GF-D8 (cell line): Measurements from ENCODE around the gene MTCL1.

Source experiments
- DNase-seq: peaks from one replicate; lab custom pipeline; 2025; lab: John Stamatoyannopoulos, UW

The MTCL1 gene

DNA sequence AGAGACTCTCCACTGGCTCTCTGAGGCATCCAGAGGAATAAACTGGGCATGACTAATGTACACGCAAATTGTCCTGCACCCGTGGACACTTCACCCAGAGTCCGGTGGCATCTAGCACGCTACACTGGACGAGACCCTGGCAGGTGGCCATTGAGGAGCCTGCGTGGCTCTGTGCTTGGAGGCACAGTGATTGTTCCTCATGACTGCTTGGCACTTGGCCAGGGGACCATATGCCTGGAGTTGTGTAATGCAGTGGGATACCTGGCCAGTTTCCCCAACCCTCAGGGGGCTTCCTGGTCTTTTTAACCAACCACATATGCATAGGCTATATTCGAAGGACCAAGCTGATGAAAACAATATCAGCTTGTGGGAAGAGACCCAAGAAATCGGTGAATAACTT is 66.6 kb downstream of the MTCL1 start:
- no peak for DNase-seq

DNA sequence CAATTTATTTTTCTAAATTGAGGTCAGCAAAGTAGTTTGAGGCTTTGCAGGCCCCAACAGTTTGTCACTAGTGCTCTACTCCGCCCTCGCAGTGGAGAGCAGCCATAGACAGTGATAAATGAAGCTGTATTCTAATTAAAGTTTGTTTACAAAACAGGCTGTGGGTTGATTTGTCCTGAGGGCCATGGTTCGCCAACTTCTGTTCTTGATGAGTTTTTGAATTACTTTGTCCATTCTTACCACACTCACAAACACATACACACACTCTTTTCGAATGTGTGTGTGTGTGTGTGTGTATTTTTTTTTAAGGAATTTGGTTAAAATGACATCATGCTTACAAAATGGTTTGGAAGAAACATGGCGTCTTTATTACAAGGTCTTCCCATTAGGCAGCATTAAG is 68.6 kb downstream of the MTCL1 start:
- no peak for DNase-seq

DNA sequence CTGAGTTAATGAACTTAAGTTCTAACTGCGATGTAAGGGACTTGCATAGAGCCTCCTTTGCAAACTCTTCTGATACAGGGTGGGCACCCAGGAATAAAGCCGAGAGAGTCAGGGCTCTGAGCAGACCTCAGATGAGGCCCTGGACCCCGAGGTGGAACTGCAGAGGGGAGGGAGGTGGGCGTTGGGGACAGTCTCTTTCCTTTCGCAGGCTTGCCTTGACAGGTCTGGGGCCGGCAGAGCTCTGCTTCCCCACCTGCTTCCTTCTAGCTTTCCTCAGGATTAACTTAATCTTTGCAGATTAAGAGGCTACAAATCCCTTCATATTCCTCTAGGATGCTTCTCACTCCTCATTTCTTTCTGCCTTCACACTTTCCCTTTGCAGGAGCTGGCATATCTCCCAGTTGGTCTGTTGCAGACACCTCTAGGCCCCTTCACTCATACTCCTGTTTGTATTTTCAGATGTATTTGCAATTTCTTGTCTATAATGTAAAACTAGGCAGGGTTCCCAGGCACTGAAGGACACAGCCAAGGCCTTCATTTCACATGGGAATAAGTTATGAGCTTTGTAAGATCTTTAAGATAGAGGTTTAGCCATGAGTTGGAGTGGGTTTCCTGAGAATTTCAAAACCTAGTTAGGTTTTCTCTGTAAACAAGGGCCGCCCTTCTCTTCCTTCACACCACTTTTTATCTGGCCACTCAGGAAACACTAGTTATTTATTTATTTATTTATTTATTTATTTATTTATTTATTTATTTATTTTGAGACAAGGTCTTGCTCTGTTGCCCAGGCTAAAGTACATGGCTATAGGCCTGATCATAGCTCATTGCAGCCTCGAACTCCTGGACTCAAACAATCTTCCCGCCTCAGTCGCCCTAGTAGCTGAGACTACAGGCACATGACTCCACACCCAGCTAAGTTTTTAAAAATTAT is 70.9 kb downstream of the MTCL1 start:
- DNase-seq = no peak

DNA sequence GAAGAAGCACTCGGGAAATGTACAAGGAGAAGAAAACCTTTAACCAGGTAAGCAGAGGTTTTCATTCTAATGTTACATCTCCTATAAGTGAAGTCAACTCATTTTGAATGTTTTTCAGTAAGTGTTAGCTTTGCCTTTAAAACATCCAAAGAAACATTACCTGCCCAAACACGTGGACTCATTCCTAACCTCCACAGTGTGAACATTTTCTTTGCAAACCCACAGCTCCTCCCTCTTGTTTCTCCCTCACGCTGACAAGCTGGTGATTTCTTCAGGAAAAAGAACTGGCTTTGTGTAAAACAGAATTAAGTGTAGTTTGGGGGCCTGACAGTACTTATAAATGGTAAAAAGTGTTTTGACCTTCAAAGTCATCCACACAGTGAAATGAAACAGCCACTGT is 72.5 kb downstream of the MTCL1 start:
- no peak for DNase-seq

DNA sequence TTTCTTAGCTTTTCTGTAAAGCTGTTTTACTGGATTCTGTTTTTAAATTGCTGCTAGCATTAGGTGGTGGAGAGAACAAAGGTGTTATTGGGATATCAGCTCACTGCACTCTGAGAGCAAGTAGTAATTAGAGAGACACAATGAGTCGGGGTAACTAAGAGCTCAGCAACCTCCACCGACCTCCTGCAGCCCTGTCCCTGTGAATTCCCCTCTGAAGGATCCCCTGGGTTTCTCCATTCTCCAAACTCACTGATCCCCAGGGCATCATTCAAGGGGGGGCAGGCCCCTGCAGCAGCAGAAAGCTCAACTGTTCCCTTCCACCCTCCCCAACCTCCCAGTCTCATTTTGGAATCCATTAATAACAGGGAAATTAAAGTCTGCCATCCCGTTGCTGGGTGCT is 73.0 kb downstream of the MTCL1 start:
- no peak for DNase-seq

DNA sequence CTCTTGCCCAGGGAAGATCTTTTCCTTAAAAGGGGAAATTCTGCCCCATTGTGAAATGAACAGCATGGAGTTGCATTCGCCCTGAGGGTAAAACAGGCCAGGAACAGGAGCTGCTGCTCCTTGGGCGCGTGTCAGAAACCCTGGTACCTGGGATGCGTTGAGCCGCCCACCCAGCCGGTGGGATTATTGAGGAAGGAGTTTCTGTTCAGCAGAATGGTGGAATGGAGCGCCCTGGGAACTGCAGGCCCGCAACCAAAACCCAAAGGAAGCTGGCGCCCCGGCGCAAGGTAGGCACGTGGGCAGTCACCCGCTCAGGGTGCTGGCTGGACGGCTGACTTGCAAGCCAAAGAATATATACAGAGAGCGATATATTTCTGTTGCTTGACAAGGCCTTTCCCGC is 73.5 kb downstream of the MTCL1 start:
- no peak for DNase-seq

DNA sequence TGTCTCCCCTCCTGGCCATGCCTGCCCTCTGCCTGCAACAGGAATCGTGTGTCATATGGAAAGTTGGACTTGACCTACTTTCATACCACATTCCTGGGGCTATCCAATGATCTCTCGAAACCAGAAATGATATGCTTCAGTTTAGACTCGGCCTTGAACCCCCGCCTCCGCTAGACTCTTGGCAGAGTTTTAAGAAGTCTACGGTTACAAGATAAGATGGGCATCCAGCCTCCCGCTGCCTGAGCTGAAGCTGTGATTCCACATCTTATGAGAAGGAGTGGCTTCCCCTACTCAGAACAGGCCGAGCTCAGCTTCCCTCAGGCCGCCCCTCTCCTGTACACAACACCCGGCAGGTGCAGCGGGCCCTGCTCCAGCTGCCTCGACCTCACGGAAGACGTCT is 73.9 kb downstream of the MTCL1 start:
- DNase-seq = no peak

DNA sequence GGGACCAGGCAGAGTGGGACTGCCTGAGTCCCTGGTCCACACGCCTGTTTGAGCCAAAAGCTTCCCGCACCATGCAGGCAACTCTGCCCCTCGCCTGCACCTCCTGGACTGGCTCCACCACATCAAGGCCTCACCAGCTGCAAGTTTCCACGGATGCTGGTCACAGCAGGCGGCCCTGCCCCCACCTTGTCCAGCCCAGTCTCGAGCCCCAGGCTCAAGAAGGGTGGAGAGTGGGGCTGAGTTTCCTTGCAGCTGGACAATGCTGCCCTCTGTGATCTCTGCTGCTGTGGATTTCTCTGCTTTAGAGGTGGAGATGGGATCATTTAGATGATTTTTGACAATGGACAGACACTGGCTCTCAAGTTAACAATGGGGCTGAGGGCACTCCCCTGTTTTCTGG is 74.9 kb downstream of the MTCL1 start:
- no peak for DNase-seq

DNA sequence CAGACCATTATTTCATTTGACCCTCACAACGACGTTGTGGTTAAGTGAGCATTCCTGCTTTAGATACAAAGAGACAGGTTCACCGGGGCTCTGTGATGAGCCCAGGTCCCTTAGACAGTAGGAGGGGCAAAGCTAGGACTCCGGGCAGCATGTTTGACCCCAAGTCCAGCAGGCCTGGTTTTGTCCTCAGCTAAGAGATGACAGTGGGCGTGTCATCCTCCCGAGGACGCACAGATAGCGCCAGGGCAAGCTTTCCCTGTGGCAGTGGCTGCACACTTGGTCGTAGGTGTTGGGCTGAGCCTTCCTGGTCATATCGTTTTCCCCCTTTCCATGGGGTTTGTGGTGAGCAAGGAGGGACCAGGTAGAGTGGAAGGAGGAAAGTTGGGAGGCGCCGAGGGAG is 76.3 kb downstream of the MTCL1 start:
- DNase-seq = no peak

DNA sequence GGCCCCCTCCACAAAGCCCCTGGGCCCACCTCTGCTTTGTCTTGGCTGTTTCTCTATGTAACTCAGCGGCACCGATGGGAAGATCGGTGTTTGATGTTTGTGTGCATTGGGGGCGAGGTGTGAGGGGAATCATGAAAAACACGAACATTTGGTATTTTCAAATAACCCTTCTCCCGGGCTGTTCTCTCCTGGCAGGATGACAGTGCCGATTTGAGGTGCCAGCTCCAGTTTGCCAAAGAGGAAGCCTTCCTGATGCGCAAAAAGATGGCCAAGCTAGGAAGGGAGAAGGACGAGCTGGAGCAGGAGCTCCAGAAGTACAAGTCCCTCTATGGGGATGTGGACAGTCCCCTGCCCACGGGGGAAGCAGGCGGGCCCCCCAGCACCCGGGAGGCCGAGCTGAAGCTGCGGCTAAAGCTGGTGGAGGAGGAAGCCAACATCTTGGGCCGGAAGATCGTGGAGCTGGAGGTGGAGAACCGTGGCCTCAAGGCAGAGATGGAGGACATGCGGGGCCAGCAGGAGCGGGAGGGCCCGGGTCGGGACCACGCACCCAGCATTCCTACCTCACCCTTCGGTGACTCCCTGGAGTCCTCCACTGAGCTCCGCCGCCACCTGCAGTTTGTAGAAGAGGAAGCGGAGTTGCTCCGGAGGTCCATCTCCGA is 78.1 kb downstream of the MTCL1 start:
- DNase-seq = no peak

DNA sequence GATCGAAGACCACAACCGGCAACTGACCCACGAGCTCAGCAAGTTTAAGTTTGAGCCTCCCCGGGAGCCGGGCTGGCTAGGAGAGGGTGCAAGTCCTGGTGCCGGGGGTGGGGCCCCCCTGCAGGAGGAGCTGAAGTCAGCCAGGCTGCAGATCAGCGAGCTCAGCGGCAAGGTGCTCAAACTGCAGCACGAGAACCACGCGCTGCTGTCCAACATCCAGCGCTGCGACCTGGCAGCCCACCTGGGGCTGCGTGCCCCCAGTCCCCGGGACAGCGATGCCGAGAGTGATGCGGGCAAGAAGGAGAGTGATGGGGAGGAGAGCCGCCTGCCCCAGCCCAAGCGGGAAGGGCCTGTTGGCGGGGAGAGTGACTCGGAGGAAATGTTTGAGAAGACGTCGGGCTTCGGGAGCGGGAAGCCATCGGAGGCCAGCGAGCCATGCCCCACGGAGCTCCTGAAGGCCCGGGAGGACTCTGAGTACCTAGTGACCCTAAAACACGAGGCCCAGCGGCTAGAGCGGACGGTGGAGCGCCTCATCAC is 78.7 kb downstream of the MTCL1 start:
- DNase-seq = no peak

DNA sequence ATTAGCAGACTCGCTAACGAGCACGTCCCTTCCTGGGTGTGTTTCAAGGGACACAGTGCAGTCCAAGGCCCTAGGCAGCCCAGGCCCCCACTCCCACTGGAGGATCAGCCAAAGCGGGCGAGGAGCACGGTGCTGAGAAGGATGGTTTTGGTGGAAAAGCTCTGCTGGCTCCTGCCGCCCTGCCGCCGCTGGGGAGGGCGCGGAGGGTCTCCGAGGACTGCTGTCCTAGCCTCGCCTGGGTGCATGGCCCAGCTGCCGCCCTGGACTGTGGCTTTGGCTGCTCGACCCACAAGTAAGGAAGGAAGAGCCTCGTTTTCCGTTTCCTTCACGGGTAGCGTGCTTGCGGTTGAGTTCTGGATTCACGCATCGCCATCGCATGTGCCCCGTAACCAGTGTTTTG is 79.9 kb downstream of the MTCL1 start:
- DNase-seq = no peak

DNA sequence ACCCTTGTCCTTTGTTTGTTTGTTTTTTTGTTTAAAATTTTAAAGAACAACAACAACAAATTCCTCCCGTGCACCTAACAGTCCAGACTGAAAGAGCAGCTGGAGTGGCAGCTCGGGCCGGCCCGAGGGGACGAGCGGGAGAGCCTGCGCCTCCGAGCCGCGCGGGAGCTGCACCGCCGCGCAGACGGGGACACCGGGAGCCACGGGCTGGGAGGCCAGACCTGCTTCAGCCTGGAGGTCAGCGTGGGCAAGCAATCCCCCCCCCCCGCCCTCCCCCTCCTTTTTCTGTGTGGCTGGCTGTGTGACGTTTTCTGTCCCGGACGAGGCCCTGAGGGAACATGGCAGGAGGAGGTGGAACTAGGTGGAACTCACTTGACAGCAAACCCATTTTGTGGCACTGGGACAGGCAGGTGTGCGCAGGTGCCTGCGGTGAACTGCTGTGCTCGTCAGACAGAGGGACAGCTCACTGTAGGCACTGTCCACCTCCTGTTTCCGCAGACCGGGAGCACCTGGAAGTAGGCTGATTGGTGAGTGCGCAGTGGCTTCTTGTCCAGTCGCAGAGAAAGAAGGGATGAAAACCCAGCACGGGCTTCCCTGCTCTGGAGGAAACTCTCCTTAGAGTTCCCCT is 80.6 kb downstream of the MTCL1 start:
- DNase-seq = no peak

DNA sequence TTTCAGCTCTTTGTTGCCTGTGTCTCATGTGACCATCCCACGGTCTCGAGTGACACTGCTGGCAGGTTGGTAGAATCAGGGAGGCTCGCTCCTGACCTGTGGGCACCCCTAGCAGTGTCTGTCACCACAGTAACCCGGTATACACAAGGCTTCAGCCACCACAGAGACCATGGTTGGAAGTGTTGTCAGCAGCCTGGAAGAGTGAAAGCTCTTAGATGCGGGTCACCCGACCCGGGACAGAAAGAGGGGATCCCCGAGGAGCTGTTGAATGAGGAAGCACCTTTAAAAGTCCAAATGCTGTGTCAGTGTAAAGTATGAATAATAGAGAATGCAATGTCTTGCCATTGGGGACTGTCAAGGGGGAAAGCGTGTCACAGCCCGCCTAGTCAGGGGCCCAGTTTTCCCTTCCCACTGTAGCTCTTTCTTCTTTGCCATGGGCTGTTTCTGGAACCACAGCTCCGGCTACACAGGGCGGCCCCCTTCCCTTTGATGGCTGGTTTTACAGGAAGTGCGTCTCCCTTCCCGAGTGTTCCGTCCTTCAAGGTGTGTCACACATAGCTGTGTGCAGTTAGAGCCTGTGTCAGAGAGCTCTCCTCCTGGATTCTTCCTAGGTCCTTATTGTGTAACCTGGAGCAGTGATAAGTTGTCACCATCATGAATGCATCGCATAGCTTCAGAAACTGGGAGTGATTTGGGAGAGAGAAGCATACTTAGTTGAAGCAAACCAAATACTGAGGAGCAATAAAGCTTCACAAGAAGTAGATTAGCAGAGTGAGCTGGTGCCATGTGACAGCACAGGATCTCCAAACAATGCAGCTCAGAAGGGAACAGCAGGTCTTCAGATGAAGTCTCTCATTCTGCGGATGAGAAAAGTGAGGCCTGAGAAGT is 81.4 kb downstream of the MTCL1 start:
- no peak for DNase-seq

DNA sequence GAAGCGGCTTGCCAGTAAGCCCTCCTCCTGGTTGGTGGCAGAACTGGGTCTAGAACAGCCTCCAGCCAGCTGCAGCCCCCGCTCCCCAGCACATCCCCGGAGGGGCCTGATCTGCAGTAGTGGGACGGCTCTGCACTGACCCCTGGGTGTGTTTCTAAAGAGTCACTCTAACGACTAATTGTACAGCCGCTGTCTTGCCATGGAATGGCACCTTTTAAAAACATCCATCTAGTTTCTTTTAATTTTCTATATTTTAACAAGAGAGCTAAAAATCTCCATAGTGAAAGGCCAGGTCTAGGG is 82.0 kb downstream of the MTCL1 start:
- DNase-seq = no peak

DNA sequence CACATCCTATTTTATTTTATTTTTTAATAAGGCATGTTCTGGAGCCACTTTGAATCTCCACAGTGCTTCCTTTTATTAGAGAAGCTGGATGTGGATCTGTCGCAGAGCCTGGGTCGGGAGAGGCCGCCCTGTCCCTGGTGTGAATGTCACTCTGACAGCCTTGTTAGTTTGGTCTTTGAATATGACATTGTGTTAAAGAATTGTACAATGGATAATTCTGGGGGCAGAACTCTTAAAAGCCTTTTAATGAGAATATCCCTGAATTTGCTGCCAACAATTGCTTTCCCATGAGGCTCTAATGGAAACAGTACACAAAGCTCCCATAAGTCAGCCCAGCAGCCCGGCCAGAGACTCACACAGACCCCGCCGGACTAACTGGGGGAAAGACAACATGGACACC is 82.4 kb downstream of the MTCL1 start:
- no peak for DNase-seq

DNA sequence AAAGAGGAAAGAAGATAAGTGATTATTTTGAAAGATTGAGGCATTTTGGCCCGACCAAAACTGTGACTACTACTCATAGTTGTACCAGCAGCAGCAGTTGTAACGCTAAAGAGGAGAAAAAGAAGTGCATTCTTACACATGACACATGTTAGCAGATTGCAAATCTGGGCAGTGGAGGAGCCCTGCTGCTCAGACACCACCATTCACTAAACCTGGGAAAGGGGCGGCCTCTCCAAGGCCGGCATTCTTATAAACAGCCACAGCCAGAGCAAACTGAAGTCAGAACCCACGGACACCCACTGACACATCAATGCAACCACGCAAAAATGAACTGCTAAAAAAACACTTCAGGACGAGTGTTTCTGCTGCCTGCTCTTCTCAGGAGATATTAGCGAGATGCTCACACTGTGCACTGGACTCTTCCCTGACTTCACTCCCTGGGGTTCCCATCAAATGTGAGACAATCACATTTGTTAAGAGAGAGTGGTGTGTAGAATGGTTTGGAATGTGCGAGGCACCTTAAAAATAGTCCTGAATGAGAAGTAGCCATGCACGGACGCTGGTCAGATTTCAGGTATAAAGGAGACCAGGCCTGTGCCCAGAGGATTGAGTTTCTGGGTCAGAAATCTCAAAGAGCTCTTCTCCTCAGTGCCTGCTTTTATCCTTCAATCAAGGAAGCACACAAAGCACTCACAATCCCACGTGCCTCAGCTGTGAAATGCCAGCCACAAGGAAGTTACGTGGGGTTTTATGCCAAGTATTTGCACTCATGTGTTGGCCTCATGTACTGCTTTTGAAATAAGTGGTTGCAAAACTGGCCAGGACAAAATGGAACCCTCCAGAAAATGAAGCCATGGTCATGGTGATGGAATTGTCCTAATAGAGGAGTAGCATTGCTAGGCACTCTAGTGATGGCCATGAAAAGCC is 83.4 kb downstream of the MTCL1 start:
- no peak for DNase-seq

DNA sequence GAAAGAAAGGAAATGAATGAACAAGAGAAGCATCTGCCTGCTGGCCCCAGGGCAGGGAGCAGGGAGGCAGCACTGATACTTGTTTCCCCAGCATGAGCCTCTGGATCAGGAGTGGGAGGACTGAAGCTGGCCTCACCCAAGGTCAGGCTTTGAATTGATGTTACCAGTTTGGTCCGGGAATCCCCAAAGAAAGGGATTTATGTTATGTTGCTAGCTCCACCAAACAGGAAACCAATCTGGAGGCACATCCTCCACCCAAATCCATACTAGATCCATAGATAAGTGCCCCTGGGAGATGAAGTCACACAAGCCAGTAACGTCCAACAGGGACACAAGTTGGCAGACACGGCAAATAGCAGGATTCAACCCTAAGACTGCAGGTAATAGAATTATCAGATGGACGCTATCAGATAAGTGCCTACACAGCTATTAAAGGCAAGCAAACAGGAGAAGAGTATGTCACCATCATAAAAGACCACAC is 85.9 kb downstream of the MTCL1 start:
- DNase-seq = no peak

DNA sequence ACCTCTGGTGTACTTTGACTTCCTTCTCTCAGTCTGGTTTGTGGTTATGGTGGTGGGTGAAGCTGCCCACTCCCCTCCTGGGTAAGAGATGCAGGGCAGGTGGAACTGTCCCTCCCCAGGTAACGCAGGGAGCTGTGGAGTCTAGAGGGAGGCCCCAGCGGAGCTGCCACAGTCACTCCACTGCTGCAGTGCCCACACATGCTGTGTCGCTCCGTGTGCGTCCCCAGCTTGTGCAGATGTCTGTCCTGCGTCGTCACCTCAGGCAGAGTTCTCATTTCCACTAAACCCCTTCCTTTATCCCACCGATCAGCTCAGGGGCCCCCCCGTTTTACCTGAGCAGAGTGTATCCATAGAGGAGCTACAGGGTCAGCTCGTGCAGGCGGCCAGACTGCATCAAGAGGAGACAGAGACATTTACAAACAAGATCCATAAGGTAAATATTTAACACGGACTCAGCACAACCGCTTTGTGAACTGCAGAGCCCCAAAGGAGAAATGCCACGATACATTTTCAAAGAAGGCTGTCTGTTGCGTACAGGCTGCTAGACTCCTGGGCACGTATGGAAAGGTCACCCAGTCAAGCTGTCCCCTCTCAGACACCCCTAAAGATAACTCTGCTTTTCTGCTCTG is 87.4 kb downstream of the MTCL1 start:
- DNase-seq = no peak

DNA sequence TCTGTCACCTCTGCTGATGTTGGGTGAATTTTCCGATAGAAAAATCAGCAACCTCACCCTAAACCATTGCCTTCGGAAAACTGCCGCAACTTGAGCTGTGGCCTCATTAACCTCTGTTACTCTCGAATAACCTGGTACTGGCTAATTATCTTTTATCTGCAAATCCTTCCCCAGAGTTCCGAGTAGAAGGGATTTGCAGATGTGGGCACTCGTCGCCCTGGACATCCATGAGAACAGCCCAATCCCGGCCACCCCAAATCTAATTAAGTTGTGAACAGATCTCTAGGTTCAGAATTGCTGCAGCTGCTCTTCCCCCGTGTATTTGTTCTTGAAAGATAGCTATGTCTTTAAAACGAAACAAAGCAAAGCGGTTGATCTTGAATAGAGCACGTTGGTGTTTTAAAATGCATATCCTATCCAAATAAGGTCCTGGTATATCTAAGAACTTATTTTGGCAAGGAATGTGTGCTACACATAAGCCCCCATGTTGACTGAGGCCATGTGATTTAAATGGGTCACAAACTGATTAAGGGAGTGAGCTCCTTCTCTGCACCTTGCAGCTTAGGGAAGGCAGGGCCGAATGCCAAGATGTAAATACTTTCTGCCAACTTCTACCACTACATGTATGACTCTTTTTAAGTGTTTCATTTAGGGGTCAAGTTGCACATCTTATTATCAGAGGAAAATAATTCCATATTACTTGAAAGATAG is 88.2 kb downstream of the MTCL1 start:
- DNase-seq = no peak
